ENCODE results near the gene DECR2.

DNA sequence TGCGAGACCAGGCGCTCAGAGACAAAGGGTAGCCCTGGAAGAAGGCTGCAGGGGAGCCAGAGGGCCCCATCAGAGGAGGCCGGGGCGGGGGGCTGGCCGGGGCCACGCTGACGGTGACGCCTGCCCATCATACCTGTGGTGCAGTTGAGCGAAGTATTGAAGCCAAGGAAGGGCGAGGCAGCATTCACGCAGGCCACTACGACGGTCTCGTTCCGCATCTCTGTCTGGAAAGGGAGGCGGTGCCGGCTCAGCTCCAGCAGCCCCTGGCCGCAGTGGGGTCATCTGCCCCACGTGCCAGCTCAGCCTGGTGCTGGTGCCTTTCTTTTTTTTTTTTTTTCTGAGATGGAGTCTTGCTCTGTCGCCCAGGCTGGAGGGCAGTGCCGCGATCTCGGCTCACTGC, 26.5 kb upstream of the DECR2 start:
- TF ChIP-seq, protein P1, sequence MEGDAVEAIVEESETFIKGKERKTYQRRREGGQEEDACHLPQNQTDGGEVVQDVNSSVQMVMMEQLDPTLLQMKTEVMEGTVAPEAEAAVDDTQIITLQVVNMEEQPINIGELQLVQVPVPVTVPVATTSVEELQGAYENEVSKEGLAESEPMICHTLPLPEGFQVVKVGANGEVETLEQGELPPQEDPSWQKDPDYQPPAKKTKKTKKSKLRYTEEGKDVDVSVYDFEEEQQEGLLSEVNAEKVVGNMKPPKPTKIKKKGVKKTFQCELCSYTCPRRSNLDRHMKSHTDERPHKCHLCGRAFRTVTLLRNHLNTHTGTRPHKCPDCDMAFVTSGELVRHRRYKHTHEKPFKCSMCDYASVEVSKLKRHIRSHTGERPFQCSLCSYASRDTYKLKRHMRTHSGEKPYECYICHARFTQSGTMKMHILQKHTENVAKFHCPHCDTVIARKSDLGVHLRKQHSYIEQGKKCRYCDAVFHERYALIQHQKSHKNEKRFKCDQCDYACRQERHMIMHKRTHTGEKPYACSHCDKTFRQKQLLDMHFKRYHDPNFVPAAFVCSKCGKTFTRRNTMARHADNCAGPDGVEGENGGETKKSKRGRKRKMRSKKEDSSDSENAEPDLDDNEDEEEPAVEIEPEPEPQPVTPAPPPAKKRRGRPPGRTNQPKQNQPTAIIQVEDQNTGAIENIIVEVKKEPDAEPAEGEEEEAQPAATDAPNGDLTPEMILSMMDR (IDR thresholded peaks at IDR 0.05; ENCODE audit: low read depth, low read length, poor library complexity, severe bottlenecking), result no peak
- TF ChIP-seq EZH2phosphoT487 (IDR thresholded peaks at IDR 0.05; ENCODE audit: borderline replicate concordance, low read length), result no peak
